Measurements from ENCODE around the gene UBE3A.

UBE3A gene

DNA sequence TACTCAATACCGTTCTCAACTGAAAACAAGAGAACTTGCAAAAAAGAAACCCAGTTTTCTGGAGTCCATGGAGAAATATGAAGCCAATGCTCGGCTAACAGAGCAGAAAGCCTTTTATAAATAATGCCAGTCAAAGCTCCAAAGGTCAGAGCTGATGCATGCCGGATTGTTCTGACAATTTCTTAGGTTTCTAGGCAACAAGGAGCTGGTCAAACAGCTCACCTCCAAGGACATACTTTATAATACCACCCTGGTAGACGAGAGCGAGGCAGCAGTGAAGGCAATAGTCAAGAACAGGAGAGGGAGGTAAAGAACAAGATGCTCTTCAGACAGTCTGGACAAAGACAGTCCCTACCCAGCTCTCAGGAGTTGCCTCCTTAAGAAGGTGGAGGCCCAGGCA is 111.1 kb downstream of the UBE3A start:
- no peak for DNase-seq

DNA sequence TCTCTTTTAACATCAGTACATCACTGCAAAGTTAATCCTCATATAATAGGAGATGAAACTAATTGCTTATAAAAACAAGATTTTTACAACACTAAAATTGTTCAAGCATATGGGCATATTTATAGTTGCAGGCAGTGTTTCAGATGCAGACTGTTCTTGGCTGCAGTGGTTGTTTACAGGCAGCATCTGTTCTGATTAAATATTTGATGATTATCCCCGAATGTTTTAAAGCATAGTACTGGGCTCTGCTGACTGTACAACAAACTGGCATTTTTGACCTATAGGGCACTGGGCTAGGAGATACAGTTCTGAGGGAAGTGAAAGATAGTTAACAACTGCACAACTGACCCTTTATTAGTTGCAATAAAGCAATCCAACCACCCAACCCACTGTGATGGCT is 113.6 kb downstream of the UBE3A start:
- no peak for DNase-seq

- DNase-seq, result no peak
These were observed 115.4 kb downstream of the UBE3A start for GRCh38 chr15:25323420-25323819.

GRCh38 chr15:25287823-25288222 is 151.0 kb downstream of the UBE3A start:
- no peak for DNase-seq

Measured in activated CD4-positive, CD25-positive, alpha-beta regulatory T cell (primary cell).